Mucosa of descending colon (tissue), 3 donors: Measurements from ENCODE around the gene PRKCD. TPM values are rescaled to one million over a fixed set of nuclear protein-coding genes. Genes with fewer than 3 reads are reported as not detected.

ENCODE experiments used
- ATAC-seq: fragments of 200-7000 bp; cut with Tn5 transposase; one replicate; pipeline ENCODE4 v1.9.1; 2020; ENCODE audit warnings: mild to moderate bottlenecking, moderate library complexity
- DNase-seq, 3 donors: peaks; one replicate each; pipeline ENCODE4 v3.0.0-alpha.2; 2020
- H3K36me3 ChIP-seq: fragments of 200-600 bp; one replicate; pipeline ENCODE4 v1.8.0; 2021; ENCODE audit warnings: low read depth, mild to moderate bottlenecking
- H3K4me1 ChIP-seq: fragments of 200-600 bp; one replicate; pipeline ENCODE4 v1.8.0; 2021; ENCODE audit warnings: low read depth, mild to moderate bottlenecking
- H3K4me3 ChIP-seq: fragments of 200-600 bp; one replicate; pipeline ENCODE4 v1.8.0; 2021; ENCODE audit warnings: mild to moderate bottlenecking
- H3K9me3 ChIP-seq: fragments of 200-600 bp; one replicate; pipeline ENCODE4 v1.8.0; 2021; ENCODE audit warnings: mild to moderate bottlenecking
- CTCF ChIP-seq: fragments of 200-600 bp; IDR thresholded peaks from one replicate; pipeline ENCODE4 v1.8.0; 2022; ENCODE audit warnings: antibody characterized with exemption, mild to moderate bottlenecking
- intact Hi-C, 2 donors: fragments of 100-400 bp; cut with DNase I in 1 of 2; cut with micrococcal nuclease in 1 of 2; formaldehyde crosslinking; loops; one replicate each; pipeline versions ENCODE4 v1.11.0 to v1.11.1; 2022; cut with DNase I, micrococcal nuclease
- total RNA-seq, 3 donors: library from RNA; stranded (reverse); fragmentation: NEBNext Ultra II Directional in 2 of 3; extraction: Animal tissue kit (Norgen Biotek cat#: 25700) in 2 of 3; gene quantifications; one replicate each; pipeline versions ENCODE4 v1.2.1 to v1.2.4, GENCODE V29; 2021 to 2023
- donor health status: DM: no; HTN: no; CAD: no; lungs with moderate emphysema.
- donor health status: DM: no; HTN: no; CAD: no.
- donor health status: DM: no; HTN: yes; CAD: no.

PRKCD gene
- total RNA-seq, 3 donors from 2014 or later: 46.8 to 87.9 (median 83.4) TPM

- Histone ChIP-seq H3K4me1 (peaks cover 60% of the 10 kb centered on the region), H3K36me3 (no peaks in the 10 kb centered on the region)
- intact Hi-C loops: no loop called here
These were observed 1.6 kb upstream of the PRKCD start for GRCh38 chr3:53159156-53160060.

GRCh38 chr3:53160061-53160659 is 849 bp upstream of the PRKCD start:
- intact Hi-C loops: no loop called here
- no peak for TF ChIP-seq CTCF
- DNase-seq (no peak), ATAC-seq (no peak)
- no peaks in the 10 kb centered on the region for H3K36me3 ChIP-seq
- H3K9me3 ChIP-seq: no peaks in the 10 kb centered on the region
- H3K4me1 ChIP-seq: peaks cover 52% of the 10 kb centered on the region
- H3K4me3 ChIP-seq: peak overlapping the region; percentile 87

More at GRCh38 chr3:53159156-53160060, 1.6 kb upstream of the PRKCD start:
- Histone ChIP-seq H3K9me3 (no peaks in the 10 kb centered on the region), H3K4me3 (no peak overlapping the region)
- peak; percentile 59 for ATAC-seq
- peak; percentile 85 to 93 (median 87) for DNase-seq
- no peak for TF ChIP-seq CTCF

- Histone ChIP-seq H3K4me3 (peak overlapping the region; percentile 87), H3K4me1 (peaks cover 45% of the 10 kb centered on the region), H3K36me3 (no peaks in the 10 kb centered on the region), H3K9me3 (no peaks in the 10 kb centered on the region)
- DNase-seq: peak in 1 of 3 donors; percentile 78
- intact Hi-C loops: no loop called here
- no peak for ATAC-seq
- TF ChIP-seq CTCF: no peak
These were observed 426 bp downstream of the PRKCD start for GRCh38 chr3:53161450-53161819.

- no peaks in the 10 kb centered on the region for H3K36me3 ChIP-seq
- DNase-seq (peak in 2 of 3 donors; percentile 69 to 76), ATAC-seq (no peak)
- peak overlapping the region; percentile 87 for H3K4me3 ChIP-seq
- intact Hi-C loops: no loop called here
- H3K4me1 ChIP-seq: peaks cover 45% of the 10 kb centered on the region
- no peaks in the 10 kb centered on the region for H3K9me3 ChIP-seq
- no peak for TF ChIP-seq CTCF
These were observed 1.0 kb downstream of the PRKCD start for GRCh38 chr3:53161820-53162671.

GRCh38 chr3:53162672-53163443 is 1.8 kb downstream of the PRKCD start:
- intact Hi-C loops: no loop called here
- H3K4me3 ChIP-seq: no peak overlapping the region
- H3K4me1 ChIP-seq: peaks cover 40% of the 10 kb centered on the region
- peak; percentile 62 to 81 (median 63) for DNase-seq
- ATAC-seq: peak; percentile 6
- H3K36me3 ChIP-seq: no peaks in the 10 kb centered on the region
- TF ChIP-seq CTCF: no peak
- H3K9me3 ChIP-seq: no peaks in the 10 kb centered on the region
